H9 (cell line): ENCODE data around the gene RHBDD1. TPM values are rescaled to one million over a fixed set of nuclear protein-coding genes. Genes with fewer than 3 reads are reported as not detected.

Experiments used
- DNase-seq: peaks from one replicate; pipeline ENCODE4 v3.0.0-alpha.2; 2017
- H2AFZ ChIP-seq: one replicate; pipeline ENCODE4 v1.6.1; 2013; ENCODE audit warnings: mild to moderate bottlenecking, low read length, control low read depth, moderate library complexity
- H2AK5ac ChIP-seq: 2 replicates; pipeline ENCODE4 v1.6.1; 2013; ENCODE audit warnings: low read length, control low read depth, mixed read lengths; ENCODE audit not compliant: insufficient read length
- H2BK120ac ChIP-seq: one replicate; pipeline ENCODE4 v1.6.1; 2013; ENCODE audit warnings: low read depth, mild to moderate bottlenecking, low read length, control low read depth, inconsistent platforms; ENCODE audit not compliant: poor library complexity, severe bottlenecking
- H2BK12ac ChIP-seq: 2 replicates; pipeline ENCODE4 v1.6.1; 2013; ENCODE audit warnings: low read length, control low read depth, mixed read lengths, low read depth; ENCODE audit not compliant: insufficient read length
- H2BK15ac ChIP-seq: 2 replicates; pipeline ENCODE4 v1.6.1; 2013; ENCODE audit warnings: low read depth, low read length, control low read depth
- H2BK20ac ChIP-seq: one replicate; pipeline ENCODE4 v1.6.1; 2013; ENCODE audit warnings: low read depth, mild to moderate bottlenecking, low read length, control low read depth, inconsistent platforms; ENCODE audit not compliant: poor library complexity, severe bottlenecking
- H2BK5ac ChIP-seq: 2 replicates; pipeline ENCODE4 v1.6.1; 2013; ENCODE audit warnings: low read length, control low read depth, mixed read lengths; ENCODE audit not compliant: insufficient read length
- H3K14ac ChIP-seq: 2 replicates; pipeline ENCODE4 v1.6.1; 2013; ENCODE audit warnings: low read length, control low read depth; ENCODE audit not compliant: insufficient read depth
- H3K18ac ChIP-seq: 2 replicates; pipeline ENCODE4 v1.6.1; 2013; ENCODE audit warnings: low read depth, mild to moderate bottlenecking, mixed read lengths, low read length, control low read depth; ENCODE audit not compliant: insufficient read length
- H3K23ac ChIP-seq: 2 replicates; pipeline ENCODE4 v1.6.1; 2013; ENCODE audit warnings: low read length, control low read depth, mixed read lengths, low read depth; ENCODE audit not compliant: insufficient read length
- H3K23me2 ChIP-seq: 2 replicates; pipeline ENCODE4 v1.6.1; 2013; ENCODE audit warnings: low read depth, mild to moderate bottlenecking, mixed read lengths, low read length, control low read depth; ENCODE audit not compliant: insufficient read length, poor library complexity, severe bottlenecking
- H3K27ac ChIP-seq: 2 replicates; pipeline ENCODE4 v1.5.1; 2013; ENCODE audit warnings: low read length, control low read depth, mixed read lengths, low read depth; ENCODE audit not compliant: insufficient read length
- H3K27me3 ChIP-seq: 2 replicates; pipeline ENCODE4 v1.6.1; 2013; ENCODE audit warnings: low read length, control low read depth, inconsistent platforms; ENCODE audit not compliant: insufficient read depth
- H3K4ac ChIP-seq: 2 replicates; pipeline ENCODE4 v1.6.1; 2013; ENCODE audit warnings: low read depth, mild to moderate bottlenecking, control low read depth, inconsistent platforms, low read length, moderate library complexity
- H3K4me1 ChIP-seq: 2 replicates; pipeline ENCODE4 v1.6.1; 2013; ENCODE audit warnings: low read length, control low read depth, inconsistent platforms; ENCODE audit not compliant: insufficient read depth
- H3K4me2 ChIP-seq: 2 replicates; pipeline ENCODE4 v1.6.1; 2013; ENCODE audit warnings: low read length, control low read depth, mixed read lengths; ENCODE audit not compliant: insufficient read length, insufficient read depth
- H3K56ac ChIP-seq: 2 replicates; pipeline ENCODE4 v1.6.1; 2013; ENCODE audit warnings: low read depth, mild to moderate bottlenecking, mixed read lengths, low read length, control low read depth; ENCODE audit not compliant: insufficient read length
- H3K79me1 ChIP-seq: 2 replicates; pipeline ENCODE4 v1.6.1; 2013; ENCODE audit warnings: low read depth, mild to moderate bottlenecking, moderate library complexity, low read length, control low read depth, inconsistent platforms; ENCODE audit not compliant: insufficient read depth, poor library complexity, severe bottlenecking
- H3K79me2 ChIP-seq: 2 replicates; pipeline ENCODE4 v1.6.1; 2013; ENCODE audit warnings: low read length, control low read depth, inconsistent platforms; ENCODE audit not compliant: insufficient read depth
- H3K9ac ChIP-seq: 2 replicates; pipeline ENCODE4 v1.6.1; 2013; ENCODE audit warnings: low read length, control low read depth, mixed read lengths; ENCODE audit not compliant: insufficient read length; ENCODE audit errors: extremely low read depth
- H3K9me3 ChIP-seq: one replicate; pipeline ENCODE4 v1.6.1; 2013; ENCODE audit warnings: low read depth, low read length, inconsistent platforms; ENCODE audit not compliant: control insufficient read depth
- H3T11ph ChIP-seq: one replicate; pipeline ENCODE4 v1.6.1; 2013; ENCODE audit warnings: mild to moderate bottlenecking, low read length, control low read depth, inconsistent platforms
- H4K20me1 ChIP-seq: one replicate; pipeline ENCODE4 v1.6.1; 2013; ENCODE audit not compliant: control insufficient read depth, insufficient read length, insufficient read depth
- H4K5ac ChIP-seq: 2 replicates; pipeline ENCODE4 v1.6.1; 2013; ENCODE audit warnings: low read depth, mild to moderate bottlenecking, mixed read lengths, low read length, control low read depth; ENCODE audit not compliant: insufficient read length
- H4K8ac ChIP-seq: replicated peaks from 2 replicates; pipeline ENCODE4 v1.6.1; 2013; ENCODE audit warnings: low read length, control low read depth, mixed read lengths, low read depth; ENCODE audit not compliant: insufficient read length
- H4K91ac ChIP-seq: 2 replicates; pipeline ENCODE4 v1.6.1; 2013; ENCODE audit warnings: low read depth, mild to moderate bottlenecking, moderate library complexity, mixed read lengths, low read length, control low read depth; ENCODE audit not compliant: insufficient read length
- H3K27ac Mint-ChIP-seq, 3 experiments: 2 replicates in 2 of 3; 3 replicates in 1 of 3; pipeline ENCODE4 v1.8.0; 2020 to 2021; ENCODE audit warnings: mixed read lengths in 3 of 3, mild to moderate bottlenecking in 1 of 3, moderate library complexity in 1 of 3
- H3K27me3 Mint-ChIP-seq: 2 replicates; pipeline ENCODE4 v1.8.0; 2021; ENCODE audit warnings: low read depth, mild to moderate bottlenecking, moderate library complexity, mixed read lengths
- H3K36me3 Mint-ChIP-seq, 3 experiments: 2 replicates in 2 of 3; 3 replicates in 1 of 3; pipeline ENCODE4 v1.8.0; 2020 to 2021; ENCODE audit warnings: low read depth in 3 of 3, mixed read lengths in 3 of 3; ENCODE audit not compliant: insufficient read depth in 1 of 3
- H3K4me1 Mint-ChIP-seq, 2 experiments: 2 replicates each; pipeline ENCODE4 v1.8.0; 2020; ENCODE audit warnings: mixed read lengths in 2 of 2
- H3K4me3 Mint-ChIP-seq, 2 experiments: 2 replicates in 1 of 2; 3 replicates in 1 of 2; pipeline ENCODE4 v1.8.0; 2020 to 2021; ENCODE audit warnings: mild to moderate bottlenecking in 2 of 2, mixed read lengths in 2 of 2, moderate library complexity in 1 of 2
- H3K9me3 Mint-ChIP-seq, 2 experiments: 2 replicates in 1 of 2; 3 replicates in 1 of 2; pipeline ENCODE4 v1.8.0; 2020; ENCODE audit warnings: mild to moderate bottlenecking in 2 of 2, mixed read lengths in 2 of 2, moderate library complexity in 1 of 2
- CTCF ChIP-seq: fragments of 200-600 bp; sonication (generic); conservative IDR thresholded peaks from 3 replicates; pipeline ENCODE4 v1.8.0; 2021; ENCODE audit warnings: antibody characterized with exemption, mild to moderate bottlenecking
- WGBS: extraction: QIAGEN DNeasy Blood & Tissue Kit; methylation state at CpG from one replicate; pipeline ENCODE4 v1.1.7; 2013; ENCODE audit warnings: missing lambda C conversion rate, low lambda C conversion rate, mixed read lengths; ENCODE audit not compliant: insufficient read length; ENCODE audit errors: extremely low coverage; 5-methylcytosine and 5-hydroxymethylcytosine counted together
- total RNA-seq: library from RNA; stranded (reverse); gene quantifications from 2 replicates; pipeline ENCODE4 v1.2.1, GENCODE V29; 2021

RHBDD1 gene
- total RNA-seq, 1 experiment from 2014 or later, result 24.9 TPM

- no peaks in the 10 kb centered on the region for H3K27me3 Mint-ChIP-seq
- no peak overlapping the region for H3T11ph ChIP-seq
- no CpG with 5 or more reads among the region's 3 CpGs for WGBS
- H3K9me3 Mint-ChIP-seq, result no peaks in the 10 kb centered on the region
- H2BK15ac ChIP-seq, result no peak overlapping the region
- no peak overlapping the region for H4K91ac ChIP-seq
- no peaks in the 10 kb centered on the region for H3K4me1 ChIP-seq
- peaks cover 3% of the 10 kb centered on the region in 2 experiments; a peak in 1 of 4 replicates for H3K4me1 Mint-ChIP-seq
- no peak for DNase-seq
- H3K18ac ChIP-seq, result no peak overlapping the region
- no peaks in the 10 kb centered on the region for H3K9me3 ChIP-seq
- 0 out of 7 replicates have a peak overlapping the region, but pooled peaks of 1 of the 3 experiments have one; percentile 51 for H3K27ac Mint-ChIP-seq
- H3K56ac ChIP-seq, result no peak overlapping the region
- no peak overlapping the region for H3K4ac ChIP-seq
- H3K4me3 Mint-ChIP-seq, result no peak overlapping the region
- H3K79me2 ChIP-seq, result no peaks in the 10 kb centered on the region
- H3K14ac ChIP-seq, result no peak overlapping the region
- H3K9ac ChIP-seq, result no peak overlapping the region
- no peak overlapping the region for H2AFZ ChIP-seq
- no peak overlapping the region for H4K5ac ChIP-seq
- H4K20me1 ChIP-seq, result no peaks in the 10 kb centered on the region
- H2BK12ac ChIP-seq, result no peak overlapping the region
- H3K23me2 ChIP-seq, result no peaks in the 10 kb centered on the region
- no peak overlapping the region for H2BK20ac ChIP-seq
- no peak overlapping the region for H2BK120ac ChIP-seq
- TF ChIP-seq CTCF, result no peak
- no peaks in the 10 kb centered on the region for H3K27me3 ChIP-seq
- H2AK5ac ChIP-seq, result no peak overlapping the region
- H3K23ac ChIP-seq, result no peak overlapping the region
- H4K8ac ChIP-seq, result no peak overlapping the region
- H2BK5ac ChIP-seq, result no peak overlapping the region
- no peak overlapping the region for H3K27ac ChIP-seq
- peaks cover 0 to 4% (median 0%) of the 10 kb centered on the region in 3 experiments; a peak in 1 of 7 replicates for H3K36me3 Mint-ChIP-seq
- no peaks in the 10 kb centered on the region for H3K79me1 ChIP-seq
- no peak overlapping the region for H3K4me2 ChIP-seq
Observed at GRCh38 chr2:226970362-226970761, 134.5 kb downstream of the RHBDD1 start.
